ENCODE results near the gene METTL3.
"Not testable (repeated sequence)": the region's sequence is repeated elsewhere in the genome, so short reads cannot be mapped to it uniquely, and the experiment has no call there.

Gene METTL3

DNA sequence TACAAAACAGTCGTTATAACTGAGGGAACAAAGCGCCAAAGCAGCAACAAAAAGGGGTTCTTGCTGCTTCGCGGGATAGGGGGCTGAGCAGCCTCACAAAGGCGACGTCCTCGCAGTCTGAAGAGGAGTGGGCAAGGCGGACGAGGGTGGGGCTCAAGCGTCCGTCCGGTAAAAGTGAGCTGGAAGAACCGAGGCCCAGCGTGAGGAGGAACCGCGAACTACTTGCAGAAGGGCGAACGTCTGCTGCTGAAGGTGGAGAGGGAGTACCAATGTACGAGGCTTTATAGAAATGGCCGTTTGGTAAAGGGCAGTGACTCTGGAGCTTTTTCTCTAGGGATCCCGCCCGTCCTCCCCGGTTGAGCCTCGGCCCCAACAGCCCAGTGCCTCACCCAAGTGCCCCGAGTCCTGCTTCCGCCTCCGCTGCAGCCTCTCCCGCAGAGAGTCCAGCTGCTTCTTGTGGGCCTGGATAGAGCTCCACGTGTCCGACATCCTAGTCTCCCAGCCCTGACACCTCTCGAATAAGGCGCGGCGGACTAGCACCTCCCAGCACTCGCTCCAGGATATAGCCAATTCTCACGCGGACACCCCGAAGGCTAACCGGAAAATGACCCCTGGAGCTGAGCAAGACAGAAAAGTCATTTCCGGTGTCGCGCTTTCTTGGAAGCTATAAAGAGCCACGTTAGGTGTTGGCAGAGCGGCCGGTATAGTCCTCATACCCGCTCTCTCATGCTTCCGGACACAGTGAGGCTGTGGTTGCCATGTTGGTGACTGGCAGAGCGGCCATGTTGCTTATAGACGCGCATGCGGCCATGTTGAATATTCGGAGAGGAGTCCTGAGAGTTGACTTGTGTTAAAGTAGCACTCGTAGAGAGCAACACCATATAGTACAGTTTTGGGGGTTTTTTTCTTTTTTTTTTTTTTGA is at the start of gene METTL3:
METTL3 (minus strand) TSS at position 606 of the 923 bp plus-strand sequence; CDS start at position 489, 117 bp downstream.
- peak; percentile 97 for DNase-seq

DNA sequence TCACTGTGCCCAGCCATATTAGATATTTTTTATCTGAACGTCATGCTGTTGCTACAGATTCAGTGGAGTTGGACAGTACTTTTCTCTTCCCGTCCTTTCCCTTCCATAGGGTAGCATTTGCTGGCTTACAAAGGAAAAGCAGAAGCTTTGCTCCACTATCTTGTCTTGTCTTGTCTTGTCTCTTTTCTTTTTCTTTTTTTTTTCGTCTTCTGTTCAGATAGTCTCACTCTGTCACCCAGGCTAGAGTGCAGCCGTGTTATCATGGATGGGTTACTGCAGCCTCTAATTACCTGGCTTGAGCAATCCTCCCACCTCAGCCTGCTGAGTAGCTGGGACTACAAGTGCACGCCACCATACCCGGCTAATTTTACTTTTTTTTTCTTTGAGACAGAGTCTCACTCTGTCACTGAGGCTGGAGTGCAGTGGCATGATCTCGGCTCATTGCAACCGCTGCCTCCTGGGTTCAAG is 47.6 kb upstream of the METTL3 start:
- no peak for DNase-seq

DNA sequence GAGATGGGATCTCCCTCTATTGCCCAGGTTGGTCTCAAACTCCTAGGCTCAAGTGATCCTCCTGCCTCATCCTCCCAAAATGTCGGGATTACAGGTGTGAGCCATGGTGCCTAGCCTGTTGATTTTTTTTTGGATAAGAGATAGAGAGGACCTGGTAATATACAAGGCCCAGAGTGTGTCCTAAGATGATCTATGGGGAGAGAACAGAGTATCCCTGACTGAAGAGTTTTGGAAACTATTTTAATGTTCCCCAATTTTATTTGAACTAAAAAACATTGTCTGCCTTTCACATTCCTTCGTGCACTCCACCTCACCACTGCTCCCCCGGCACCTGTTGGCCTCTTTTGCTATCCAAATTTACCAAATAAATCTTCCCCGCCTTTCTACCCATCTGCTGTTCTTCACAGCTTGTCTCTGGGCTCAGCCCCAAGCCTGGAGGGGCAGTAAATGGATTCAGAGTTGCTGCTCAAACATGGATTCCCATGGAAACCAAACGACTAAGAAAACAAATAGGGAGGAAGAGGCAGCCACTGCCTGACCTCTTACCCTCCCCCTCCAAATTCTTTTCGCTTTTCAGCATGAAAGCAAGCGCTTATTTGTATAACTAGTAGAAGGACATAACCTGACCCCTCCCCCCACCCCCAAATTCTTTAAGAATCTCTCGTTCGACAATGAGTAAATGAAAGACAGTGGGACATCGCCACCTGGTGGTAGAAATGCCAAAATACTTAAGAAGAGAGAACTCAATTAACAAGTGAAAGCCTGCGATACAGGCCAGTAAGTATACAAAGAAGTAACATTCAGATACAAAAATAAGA is 46.2 kb upstream of the METTL3 start:
- DNase-seq: peak; percentile 82

DNA sequence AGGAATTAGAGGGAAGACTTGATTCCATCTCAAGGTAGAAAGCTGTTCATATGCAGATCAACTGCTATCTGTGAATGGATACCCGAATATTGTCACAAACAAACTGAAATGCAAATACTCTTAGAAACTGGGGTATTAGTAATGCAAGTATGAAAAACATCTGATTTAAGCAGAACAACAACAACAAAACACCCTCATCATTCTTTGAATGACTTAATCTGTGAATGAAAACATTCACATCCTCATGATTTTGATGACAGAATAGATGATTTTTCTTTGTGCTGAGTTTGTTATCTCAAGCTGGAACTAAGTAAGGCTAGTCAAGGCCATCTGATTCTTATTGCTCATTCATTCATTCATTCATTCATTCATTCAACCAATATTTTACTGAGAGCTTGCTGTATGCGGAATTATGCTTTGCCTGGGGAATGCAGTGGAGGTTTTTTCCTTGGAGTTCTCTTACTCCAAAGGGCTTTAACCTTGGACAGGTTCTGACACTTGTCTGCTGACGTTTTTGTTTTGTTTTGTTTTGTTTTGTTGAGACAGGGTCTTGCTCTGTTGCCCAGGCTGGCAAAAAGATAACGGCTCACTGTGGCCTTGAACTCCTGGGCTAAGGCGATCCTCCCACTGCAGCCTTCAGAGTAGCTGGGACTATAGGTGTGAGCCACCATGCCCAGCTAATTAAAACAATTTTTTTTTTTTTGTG is 45.4 kb upstream of the METTL3 start:
- no peak for DNase-seq

DNA sequence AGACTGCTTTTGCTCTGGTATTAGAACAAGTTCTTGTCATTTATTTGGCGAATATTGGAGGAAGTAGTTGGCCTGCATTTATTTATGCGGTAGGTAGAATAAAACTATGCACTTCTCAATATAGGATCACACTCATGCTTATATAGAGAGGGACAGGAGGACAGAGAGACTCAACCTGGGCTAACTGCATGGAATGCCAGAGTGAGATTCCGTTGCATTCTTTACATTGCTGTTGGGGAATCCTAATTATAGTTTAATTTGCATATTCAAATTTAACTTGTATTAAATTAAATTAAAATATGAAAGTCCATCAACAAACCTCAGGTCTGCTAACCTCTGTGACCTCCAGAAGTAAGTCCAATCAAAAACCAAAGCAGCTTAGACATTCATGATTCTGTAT is 42.1 kb upstream of the METTL3 start:
- no peak for DNase-seq

DNA sequence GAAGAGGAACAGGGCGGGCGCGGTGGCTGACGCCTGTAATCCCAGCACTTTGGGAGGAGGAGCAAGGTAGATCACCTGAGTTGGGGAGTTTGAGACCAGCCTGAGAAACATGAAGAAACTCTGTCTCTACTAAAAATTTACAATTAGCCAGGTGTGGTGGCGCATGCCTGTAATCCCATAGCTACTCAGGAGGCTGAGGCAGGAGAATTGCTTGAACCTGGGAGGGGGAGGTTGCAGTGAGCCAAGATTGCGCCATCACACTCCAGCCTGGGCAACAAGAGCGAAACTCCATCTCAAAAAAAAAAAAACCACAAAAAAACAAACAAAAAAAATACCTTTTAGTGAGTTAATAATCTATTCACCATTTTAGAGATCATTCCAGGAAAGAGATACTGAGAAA is 33.4 kb upstream of the METTL3 start:
- not testable (repeated sequence) for DNase-seq

DNA sequence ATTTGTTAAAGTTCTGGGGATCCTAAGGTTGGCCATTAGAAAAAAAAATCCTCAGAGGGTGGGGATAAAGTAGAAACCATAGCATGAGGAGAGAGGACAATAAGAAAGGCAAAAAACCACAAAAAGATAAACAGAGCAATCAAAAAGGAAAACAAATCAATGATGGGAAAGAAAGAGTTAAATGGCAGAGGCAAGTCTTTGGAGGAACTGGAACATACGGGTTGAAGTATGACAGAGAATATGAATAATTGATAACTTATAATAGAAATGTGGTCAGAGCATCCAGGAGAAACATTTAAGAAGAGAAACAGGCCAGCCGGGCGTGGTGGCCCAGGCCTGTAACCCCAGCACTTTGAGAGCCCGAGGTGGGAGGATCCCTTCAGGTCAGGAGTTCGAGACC is 32.8 kb upstream of the METTL3 start:
- no peak for DNase-seq

DNA sequence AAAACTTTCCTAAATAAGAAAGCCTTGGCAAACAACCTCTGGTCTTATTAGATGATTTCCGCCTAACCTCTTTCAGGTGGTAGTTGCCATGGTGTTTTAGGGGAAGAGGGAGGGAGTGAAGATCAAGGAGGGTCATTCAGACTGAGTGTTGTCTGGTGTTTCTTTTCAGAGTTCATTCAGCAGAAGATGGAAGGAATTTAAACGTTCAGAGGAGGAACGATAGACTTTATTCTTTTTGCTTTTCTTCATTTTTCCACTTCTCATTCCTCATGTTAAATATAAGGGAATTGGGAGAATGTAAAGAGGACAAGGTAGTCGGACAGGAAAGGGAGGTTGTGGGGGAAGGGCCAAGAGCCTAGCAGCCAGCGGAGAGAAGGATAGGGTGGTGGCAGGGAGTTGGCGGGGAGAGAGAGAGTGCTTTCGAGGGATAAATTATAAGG is 32.4 kb upstream of the METTL3 start:
- DNase-seq: no peak

DNA sequence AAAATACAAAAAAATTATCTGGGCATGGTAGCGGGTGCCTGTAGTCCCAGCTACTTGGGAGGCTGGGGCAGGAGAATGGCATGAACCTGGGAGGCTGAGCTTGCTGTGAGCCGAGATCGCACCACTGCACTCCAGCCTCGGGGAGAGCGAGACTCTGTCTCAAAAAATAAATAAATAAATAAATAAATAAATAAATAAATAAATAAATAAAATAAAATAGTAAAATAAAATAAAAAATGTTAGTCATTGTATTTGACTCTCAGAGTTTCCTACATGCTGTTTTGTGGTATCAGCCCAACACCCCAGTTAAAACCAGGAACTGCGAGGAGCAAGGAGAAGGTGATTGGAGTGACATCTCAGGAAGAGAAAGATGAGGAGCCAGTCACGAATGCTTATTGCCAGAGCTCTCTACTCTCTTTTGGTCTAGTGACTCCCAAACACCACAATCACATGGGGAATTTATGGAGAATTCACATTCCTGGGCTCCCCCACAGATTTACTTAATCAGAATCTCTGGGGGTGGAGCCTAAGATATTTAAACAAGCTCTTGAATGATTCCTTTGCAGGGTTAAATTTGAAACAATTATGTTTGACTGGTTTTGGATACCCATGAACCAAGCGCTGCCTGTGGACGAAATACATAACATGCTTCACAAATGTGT is 30.4 kb upstream of the METTL3 start:
- DNase-seq: no peak

DNA sequence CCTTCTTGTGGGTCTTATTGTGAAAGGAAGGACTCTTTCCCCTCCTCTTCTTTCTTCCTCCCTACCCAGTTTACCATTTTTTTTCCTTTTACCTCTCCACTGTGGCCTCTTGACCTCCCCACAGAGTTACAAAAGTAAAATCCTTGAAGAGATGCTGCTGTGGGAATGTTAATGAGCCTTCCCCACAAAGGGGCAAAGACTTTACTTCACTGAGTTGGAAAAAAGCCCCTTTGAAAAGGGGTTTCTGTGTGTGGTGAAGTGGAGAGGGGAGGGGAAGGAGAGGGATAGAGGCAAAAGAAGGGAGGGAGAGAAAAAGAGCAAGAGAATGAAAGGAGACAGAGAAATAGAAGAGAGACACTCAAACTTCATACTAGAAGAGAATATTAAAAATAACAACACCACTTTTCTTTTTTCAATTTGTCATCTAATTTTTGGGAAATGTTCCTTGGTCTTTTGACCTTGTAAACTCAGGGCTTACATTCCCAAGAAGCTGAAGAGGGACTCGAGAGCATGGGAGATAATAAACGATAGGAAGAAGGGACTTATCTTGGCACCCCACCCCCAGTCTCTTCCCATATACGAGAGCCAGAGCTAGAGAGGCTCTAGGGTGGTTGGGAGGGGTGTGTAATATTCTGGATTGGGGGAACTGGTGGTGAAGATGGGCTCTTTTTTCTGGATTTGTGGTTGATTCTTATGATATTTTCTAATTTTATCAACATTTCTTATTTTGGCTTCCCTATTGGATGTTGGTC is 28.2 kb upstream of the METTL3 start:
- DNase-seq: no peak

DNA sequence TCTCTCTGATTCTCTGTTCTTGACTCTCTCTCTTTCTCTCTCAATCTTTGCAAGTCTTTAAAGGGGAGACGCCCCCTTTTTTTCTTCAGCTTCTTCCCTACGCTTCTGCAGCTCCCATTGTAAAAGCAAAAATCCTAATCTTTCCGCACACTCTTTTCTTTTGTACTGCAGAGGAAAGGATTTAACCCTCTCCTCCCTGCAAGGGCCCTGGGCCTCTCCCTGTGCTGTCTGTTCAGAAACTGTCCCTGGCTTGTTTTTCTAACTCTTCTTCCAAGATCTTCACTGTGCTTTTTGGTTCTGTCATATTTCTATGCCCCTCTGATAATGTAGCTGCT is 25.9 kb upstream of the METTL3 start:
- DNase-seq: no peak

DNA sequence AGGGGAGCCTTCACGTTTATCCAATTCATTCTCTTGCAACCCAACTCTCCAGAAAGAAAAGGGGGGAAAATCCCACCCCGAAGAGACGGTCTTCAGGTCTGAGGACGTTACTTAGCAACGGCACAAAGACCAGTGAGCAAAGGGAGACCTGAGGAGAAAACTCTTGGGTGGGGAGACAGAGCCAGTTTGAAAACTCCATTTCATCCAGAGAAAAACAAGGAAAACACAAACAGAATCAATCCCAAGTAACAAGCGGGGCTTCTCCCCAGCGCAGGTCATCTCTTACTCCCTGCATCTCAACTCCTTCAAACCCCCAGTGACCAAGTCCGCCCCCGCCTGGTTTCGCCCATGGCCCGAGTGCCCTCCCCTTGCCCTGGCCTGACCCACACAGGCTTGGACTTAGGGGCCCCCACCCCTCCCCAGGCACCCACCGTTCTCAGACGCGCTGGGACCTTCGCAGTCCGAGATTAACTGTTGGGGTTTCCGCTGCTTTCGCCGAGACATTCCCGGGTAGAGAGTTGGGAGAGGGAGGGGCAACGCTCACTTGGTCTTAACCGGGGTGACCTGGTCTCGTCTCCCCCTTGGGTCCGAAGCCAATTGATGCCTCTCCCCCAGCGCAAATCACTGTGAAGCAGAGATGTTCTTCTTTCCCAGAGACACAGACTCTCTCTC is 25.4 kb upstream of the METTL3 start:
- no peak for DNase-seq

DNA sequence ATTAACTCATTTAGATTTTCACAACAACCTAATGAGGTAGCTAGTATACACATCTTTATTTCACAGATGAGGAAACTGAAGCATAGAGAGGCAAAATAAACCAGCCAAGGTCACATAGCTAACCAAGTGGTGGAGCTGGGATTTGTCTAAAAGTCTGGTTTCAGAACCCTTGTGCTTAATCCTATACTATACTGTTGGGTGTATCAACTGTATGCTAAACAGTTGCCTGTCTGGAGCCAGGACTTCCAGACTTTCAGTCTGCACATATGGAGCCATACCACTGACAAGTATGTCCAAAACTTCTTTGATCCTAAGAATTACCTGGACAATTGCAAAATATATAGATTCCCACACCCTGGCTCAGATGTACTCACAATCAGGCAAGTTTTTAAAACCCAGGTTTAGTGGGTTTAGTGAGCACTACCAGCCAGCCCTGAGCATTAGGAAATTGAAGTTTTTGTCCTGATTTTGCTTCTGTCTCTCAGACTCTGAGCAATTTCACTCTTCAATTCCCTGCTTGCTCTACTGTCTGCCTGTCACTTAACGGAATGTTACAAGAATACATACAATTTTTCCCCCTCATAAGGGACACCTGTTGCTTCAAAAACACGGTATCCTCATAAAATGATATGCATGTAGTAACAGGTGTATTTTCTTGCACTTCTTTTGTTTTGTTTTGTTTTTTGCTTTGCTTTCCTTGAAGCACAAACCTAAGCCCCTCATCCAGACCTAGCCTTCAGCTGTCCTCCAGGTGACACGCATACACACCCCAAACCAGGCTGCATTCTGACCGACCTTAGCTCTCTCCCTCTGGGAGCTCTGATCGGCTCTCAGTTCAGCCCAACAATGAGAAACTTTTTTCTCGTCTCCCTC is 24.6 kb upstream of the METTL3 start:
- no peak for DNase-seq

DNA sequence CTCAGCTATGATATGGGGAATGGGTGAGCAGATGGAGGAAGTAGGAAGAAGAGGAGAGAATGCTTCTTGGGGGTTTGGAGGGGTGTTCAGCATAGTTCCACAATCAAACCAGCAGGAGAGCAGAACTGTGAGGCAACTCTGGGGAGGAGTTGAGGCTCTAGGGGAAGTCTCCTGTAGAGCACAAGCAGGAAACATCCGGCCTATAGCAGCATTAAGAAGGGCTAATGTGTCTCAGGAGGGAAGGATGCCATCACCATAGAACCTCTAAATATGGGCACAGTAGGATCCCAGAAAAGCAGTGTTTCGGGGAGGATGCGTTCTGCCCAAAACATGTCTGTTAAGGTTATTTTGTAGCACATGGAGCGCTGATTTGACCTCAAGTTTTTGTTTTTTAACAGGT is 23.4 kb upstream of the METTL3 start:
- DNase-seq: no peak

DNA sequence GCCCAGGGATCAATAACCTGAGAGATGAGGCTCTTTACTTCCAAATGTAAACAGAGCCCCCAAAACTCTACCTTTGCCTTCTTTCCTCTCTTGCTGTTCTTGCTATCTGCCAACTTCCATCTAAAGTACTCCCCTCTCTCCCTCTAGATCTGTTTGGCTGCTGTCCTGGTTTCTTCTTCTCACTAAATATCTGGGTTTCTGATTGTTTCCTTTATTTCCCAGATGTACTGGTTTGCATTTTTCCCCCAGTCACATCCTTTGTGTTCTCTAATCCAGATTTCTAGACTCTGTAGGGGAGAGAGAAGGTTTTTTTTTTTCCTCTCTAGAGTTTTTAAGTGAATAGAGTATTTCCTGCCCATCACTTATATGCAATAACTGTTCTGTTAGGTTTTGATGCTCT is 22.2 kb upstream of the METTL3 start:
- DNase-seq: no peak

DNA sequence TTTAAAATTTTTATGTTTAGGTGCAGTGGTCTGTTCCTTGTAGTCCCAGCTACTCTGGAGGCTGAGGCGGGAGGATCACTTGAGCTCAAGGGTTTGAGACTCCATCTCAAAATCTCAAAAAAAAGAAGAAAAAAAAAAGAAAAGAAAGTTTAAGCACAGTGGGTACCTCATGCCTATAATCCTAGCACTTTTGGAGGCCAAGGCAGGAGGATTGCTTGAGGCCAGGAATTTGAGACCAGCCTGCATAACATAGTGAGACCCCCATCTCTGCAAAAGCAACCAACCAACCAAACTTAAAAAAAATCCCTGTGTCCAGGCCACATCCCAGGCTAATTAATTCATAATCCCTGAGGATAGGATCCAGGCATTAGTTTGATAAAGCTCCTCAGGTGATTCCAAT is 18.4 kb upstream of the METTL3 start:
- no peak for DNase-seq

DNA sequence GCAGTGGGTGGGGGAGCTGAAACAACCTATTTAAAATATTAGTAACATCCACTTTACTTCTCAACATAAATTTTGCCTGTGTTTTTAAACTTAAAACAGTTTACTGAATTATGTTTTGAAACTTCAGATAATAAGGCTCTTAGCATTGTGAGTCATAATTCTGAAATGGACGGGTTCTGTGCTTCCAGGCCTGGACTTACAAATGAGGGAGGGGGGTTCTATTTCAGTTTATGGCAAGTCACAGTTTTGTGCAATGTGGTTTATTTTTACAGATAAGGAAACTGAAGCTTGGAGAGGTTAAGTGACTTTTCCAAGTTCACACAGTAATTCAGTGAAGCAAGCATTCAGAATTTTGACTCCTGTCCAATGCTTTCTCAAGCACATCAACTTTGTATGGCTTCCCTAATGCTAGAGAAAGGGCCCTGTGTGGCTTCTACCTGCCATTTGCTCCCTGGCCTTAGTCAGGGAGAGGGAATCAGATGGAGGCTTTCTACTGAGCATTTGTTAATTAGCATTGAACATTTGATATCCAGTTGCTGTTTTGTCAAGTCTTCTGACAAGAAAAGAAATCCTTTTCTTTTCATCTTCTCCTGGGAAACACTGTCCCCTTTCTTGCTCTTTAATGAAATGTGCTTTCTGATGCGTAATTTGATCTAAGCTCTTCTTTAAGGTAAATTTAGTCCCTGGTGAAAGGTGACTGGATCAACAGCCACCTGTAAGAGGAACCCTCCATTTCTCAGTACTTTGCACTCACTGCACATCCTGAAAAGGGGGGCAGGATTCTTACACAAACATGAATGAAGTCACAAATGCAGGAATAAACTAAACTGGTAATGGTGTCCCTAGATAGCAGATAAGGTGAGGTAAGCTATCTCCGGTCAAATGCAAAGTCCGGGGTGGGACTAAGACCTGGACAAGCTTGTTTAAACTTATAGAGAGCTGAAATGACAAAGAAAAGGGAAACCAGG is 17.5 kb upstream of the METTL3 start:
- no peak for DNase-seq

DNA sequence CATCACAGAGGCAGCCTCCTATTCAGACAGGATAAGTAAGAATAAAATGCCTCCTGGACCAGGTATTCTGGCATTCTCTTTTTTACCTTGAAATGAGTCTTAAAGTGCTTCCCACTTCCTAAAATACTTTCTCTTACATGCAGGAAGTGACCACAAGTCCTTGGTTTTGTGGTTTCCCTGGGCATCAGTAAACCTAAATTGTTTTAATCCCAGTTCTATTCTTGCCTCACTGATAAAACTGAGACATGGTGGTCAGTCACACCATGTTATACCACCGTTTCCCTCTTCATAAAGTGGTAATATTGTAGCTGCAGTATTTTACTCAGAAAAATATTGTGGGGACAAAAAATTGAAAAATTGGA is 16.2 kb upstream of the METTL3 start:
- no peak for DNase-seq

DNA sequence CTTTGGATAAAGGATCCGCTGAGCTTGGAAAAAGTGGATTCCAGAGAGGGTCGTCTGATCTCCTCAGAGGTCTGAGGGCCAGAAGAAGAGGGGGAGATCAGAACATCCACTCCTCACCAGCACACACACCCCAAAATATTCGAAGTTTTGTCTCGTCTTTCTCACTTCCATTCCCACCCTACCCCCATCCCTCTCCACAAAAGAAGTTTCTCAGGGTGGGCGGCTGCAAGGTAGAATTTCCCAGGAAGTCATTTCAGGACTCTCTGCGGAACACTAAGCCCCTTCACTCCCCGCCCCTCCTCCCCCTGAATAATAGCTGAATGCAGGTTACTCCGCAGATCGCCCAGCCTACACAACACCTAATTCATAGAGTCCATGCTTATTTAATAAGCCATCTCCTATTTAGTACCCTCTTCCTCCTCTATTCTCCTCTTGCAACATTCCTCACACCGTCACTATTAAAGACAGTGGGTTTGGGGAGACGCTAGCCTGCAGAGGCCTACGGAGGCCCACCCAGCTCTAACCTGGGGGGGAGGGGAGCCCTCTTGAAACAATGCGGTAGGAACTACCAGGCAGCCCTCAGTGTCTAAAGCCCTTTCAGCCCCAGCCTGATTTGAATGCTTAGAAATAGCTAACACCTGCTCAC is 15.7 kb upstream of the METTL3 start:
- no peak for DNase-seq

Data from CD4-positive, alpha-beta T cell treated with Interleukin-4 for 4 hours (primary cell).